ENCODE measurements around the gene SIRT2. TPM values are rescaled to one million over a fixed set of nuclear protein-coding genes. Genes with fewer than 3 reads are reported as not detected.

SIRT2 gene
- total RNA-seq, 1 experiment from 2014 or later, result 37.4 TPM

DNA sequence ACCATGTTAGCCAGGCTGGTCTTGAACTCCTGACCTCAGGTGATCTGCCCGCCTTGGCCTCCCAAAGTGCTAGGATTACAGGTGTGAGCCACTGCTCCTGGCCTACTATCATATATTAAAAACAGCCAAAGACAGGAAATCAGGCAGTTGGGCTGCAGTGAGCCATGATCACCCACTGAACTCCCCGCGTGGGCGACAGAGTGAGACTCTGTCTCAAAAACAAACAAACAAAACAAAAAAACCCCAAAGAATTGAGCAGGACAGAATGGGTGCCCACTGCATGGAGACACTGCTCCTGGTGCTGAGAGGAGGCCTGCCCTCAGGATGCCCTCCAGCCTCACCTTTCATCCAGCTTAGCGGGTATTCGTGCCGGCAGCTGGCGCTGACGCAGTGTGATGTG lies 16.1 kb downstream of the SIRT2 start:
- BruUV-seq (replicated peaks), result no TSS peak
- CTCF ChIA-PET, result interaction anchor here (0.6 to 1.4 kb wide), 4 partner anchors 46 to 668 kb away, joined by 3 to 5 read pairs (median 4); no protein-coding TSS in a partner anchor
- POLR2A ChIA-PET, result no interaction called here
- no peaks in the 10 kb centered on the region for H3K9me3 Mint-ChIP-seq (ENCODE audit: unreplicated experiment)
- no peak overlapping the region for H3K27ac Mint-ChIP-seq (ENCODE audit: low read depth, unreplicated experiment)
- H3K4me1 Mint-ChIP-seq (ENCODE audit: insufficient read depth, unreplicated experiment), result no peaks in the 10 kb centered on the region
- peaks cover 33% of the 10 kb centered on the region for H3K36me3 Mint-ChIP-seq (ENCODE audit: insufficient read depth, unreplicated experiment)
- H3K27me3 Mint-ChIP-seq (ENCODE audit: insufficient read depth, unreplicated experiment), result no peaks in the 10 kb centered on the region
- no peak for DNase-seq (ENCODE audit: unreplicated experiment)
- intact Hi-C loops (cut with micrococcal nuclease), result no loop called here
- H3K4me3 Mint-ChIP-seq (ENCODE audit: unreplicated experiment), result no peak overlapping the region
- TF ChIP-seq, protein P1, sequence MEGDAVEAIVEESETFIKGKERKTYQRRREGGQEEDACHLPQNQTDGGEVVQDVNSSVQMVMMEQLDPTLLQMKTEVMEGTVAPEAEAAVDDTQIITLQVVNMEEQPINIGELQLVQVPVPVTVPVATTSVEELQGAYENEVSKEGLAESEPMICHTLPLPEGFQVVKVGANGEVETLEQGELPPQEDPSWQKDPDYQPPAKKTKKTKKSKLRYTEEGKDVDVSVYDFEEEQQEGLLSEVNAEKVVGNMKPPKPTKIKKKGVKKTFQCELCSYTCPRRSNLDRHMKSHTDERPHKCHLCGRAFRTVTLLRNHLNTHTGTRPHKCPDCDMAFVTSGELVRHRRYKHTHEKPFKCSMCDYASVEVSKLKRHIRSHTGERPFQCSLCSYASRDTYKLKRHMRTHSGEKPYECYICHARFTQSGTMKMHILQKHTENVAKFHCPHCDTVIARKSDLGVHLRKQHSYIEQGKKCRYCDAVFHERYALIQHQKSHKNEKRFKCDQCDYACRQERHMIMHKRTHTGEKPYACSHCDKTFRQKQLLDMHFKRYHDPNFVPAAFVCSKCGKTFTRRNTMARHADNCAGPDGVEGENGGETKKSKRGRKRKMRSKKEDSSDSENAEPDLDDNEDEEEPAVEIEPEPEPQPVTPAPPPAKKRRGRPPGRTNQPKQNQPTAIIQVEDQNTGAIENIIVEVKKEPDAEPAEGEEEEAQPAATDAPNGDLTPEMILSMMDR (IDR thresholded peaks at IDR 0.05; ENCODE audit: unreplicated experiment), result no peak

DNA sequence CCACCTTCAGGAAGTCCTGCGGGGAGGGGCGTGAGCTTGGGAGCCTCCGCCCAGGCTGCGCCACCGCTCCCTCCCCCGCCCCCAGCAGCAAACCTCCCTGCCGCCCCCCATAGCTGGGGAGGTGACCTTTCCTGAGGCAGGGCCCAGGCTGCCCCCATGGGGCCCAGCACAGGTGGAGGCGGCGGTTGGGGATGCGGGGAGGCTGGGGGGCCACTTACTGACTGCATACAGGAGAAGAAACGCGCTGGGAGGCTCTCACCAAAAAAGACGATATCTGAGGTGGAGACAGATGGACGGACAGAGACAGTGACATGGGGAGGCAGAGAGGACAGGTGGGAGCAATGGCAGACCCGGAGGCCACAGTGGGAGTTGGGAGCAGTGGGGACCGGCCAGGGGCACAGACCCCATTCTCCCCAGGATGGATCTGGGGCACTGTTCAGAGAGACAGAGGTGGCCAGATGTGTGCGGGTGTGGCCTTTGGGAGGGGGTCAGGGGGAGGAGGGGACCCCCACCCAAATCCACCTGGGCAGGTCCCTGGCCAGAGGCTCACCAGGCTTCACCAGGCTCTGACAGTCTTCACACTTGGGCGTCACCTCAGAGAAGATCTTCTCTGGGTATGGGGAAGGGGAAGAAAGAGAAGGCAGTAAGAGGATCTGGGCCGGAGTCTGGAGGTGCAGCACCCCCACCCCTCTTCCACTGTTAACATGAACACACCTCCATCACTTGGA lies 18.4 kb downstream of the SIRT2 start:
- Mint-ChIP-seq H3K4me1 (ENCODE audit: insufficient read depth, unreplicated experiment) (peaks cover 9% of the 10 kb centered on the region), H3K9me3 (ENCODE audit: unreplicated experiment) (no peaks in the 10 kb centered on the region), H3K27me3 (ENCODE audit: insufficient read depth, unreplicated experiment) (no peaks in the 10 kb centered on the region), H3K27ac (ENCODE audit: low read depth, unreplicated experiment) (no peak overlapping the region), H3K36me3 (ENCODE audit: insufficient read depth, unreplicated experiment) (peaks cover 17% of the 10 kb centered on the region), H3K4me3 (ENCODE audit: unreplicated experiment) (no peak overlapping the region)
- no peak for DNase-seq (ENCODE audit: unreplicated experiment)
- BruUV-seq (replicated peaks), result no TSS peak
- TF ChIP-seq, protein P1 (IDR thresholded peaks at IDR 0.05; ENCODE audit: unreplicated experiment), result no peak
- intact Hi-C loops (cut with micrococcal nuclease), result no loop called here
- ChIA-PET POLR2A (no interaction called here), CTCF (interaction anchor here (0.6 to 1.4 kb wide), 4 partner anchors 20 to 456 kb away, joined by 3 to 6 read pairs (median 4); no protein-coding TSS in a partner anchor)

DNA sequence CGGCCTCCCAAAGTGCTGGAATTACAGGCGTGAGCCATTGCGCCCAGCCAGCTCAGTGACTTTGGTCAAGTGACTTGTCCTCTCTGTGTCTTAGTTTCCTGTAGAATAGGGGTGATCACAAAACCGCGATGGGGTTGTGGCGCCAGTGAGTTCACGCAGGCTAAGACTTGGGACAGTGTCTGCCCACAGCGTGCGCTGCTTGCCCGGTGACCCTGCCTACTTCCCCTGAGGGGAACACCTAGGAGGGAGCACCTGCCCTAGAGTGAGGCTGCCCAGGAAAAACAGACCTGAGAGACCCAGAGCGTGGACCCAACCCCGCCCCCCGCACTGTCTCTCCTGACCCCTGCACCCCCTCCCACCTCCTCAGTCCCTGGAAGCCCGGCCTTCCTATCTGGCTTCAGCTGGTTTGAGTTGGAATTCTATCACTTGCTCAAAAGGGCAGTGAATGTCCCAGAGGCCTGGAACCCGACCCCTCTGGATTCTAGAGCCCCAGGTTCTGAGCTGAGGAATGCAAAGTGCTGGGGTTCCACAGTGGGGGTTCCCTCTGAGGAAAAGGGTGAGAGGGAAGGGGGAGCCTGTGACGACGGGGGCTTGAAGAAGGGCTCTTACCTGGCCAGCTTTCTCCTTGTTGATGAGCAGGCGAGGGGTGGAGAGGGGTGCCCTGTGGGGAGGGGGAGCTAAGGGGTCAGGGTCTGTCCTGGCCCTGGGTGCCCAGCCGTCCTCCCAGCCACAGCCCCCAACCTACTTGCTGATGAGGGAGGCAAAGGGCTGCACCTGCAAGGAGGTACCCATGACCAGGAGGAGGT lies 19.1 kb downstream of the SIRT2 start:
- TF ChIP-seq, protein P1 (IDR thresholded peaks at IDR 0.05; ENCODE audit: unreplicated experiment), result no peak
- no TSS peak for BruUV-seq (replicated peaks)
- intact Hi-C loops (cut with micrococcal nuclease), result no loop called here
- POLR2A ChIA-PET, result no interaction called here
- H3K4me3 Mint-ChIP-seq (ENCODE audit: unreplicated experiment), result no peak overlapping the region
- no peak for DNase-seq (ENCODE audit: unreplicated experiment)
- no peaks in the 10 kb centered on the region for H3K9me3 Mint-ChIP-seq (ENCODE audit: unreplicated experiment)
- H3K4me1 Mint-ChIP-seq (ENCODE audit: insufficient read depth, unreplicated experiment), result peaks cover 9% of the 10 kb centered on the region
- CTCF ChIA-PET, result interaction anchor here (0.6 to 0.7 kb wide), 2 partner anchors 227 to 455 kb away, joined by 3 read pairs; no protein-coding TSS in a partner anchor
- H3K27ac Mint-ChIP-seq (ENCODE audit: low read depth, unreplicated experiment), result no peak overlapping the region
- H3K27me3 Mint-ChIP-seq (ENCODE audit: insufficient read depth, unreplicated experiment), result no peaks in the 10 kb centered on the region
- peaks cover 12% of the 10 kb centered on the region for H3K36me3 Mint-ChIP-seq (ENCODE audit: insufficient read depth, unreplicated experiment)

DNA sequence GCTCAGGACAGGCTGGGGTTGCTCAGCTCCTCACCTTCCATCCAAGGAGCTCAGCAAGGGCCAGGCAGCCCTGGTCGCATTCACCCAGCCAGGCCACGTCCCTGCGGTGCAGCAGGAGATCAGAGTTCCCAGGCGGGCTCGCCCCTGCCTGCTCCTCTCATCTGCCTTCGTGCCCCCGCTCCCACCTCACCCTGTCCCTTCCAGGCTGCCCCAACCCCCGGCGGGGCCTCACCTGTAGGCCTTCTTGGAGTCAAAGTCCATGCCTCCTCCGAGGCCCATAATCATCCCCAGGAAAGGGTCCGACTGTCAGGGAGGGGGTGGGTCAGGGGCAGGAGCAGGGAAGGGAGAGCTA lies 20.0 kb downstream of the SIRT2 start:
- Mint-ChIP-seq H3K9me3 (ENCODE audit: unreplicated experiment) (no peaks in the 10 kb centered on the region), H3K4me3 (ENCODE audit: unreplicated experiment) (no peak overlapping the region), H3K36me3 (ENCODE audit: insufficient read depth, unreplicated experiment) (peaks cover 9% of the 10 kb centered on the region), H3K4me1 (ENCODE audit: insufficient read depth, unreplicated experiment) (peaks cover 9% of the 10 kb centered on the region), H3K27me3 (ENCODE audit: insufficient read depth, unreplicated experiment) (no peaks in the 10 kb centered on the region), H3K27ac (ENCODE audit: low read depth, unreplicated experiment) (no peak overlapping the region)
- TF ChIP-seq, protein P1 (IDR thresholded peaks at IDR 0.05; ENCODE audit: unreplicated experiment), result no peak
- DNase-seq (ENCODE audit: unreplicated experiment), result no peak
- ChIA-PET POLR2A (interaction anchor here (0.9 kb wide), 1 partner anchor 17 kb away, joined by 3 read pairs; no protein-coding TSS in a partner anchor), CTCF (interaction anchor here (0.8 kb wide), 1 partner anchor 33 kb away, joined by 3 read pairs; no protein-coding TSS in a partner anchor)
- intact Hi-C loops (cut with micrococcal nuclease), result no loop called here
- BruUV-seq (replicated peaks), result no TSS peak
